CD4-positive, CD25-positive, alpha-beta regulatory T cell (primary cell): ENCODE data around the gene TFEC. TPM values are rescaled to one million over a fixed set of nuclear protein-coding genes. Genes with fewer than 3 reads are reported as not detected.

ENCODE experiments used
- ATAC-seq, 2 donors: fragments of 150-1000 bp; cut with Tn5 transposase; one replicate each; pipeline ENCODE4 v1.10.0; 2021; ENCODE audit warnings: low read depth in 2 of 2, moderate number of reproducible peaks in 2 of 2, moderate library complexity in 1 of 2
- DNase-seq, 3 donors: peaks; one replicate each; pipeline versions ENCODE4 v3.0.0 to v3.0.0-alpha.2; 2012 to 2022; ENCODE audit warnings: mixed read lengths in 1 of 3
- H3K27ac ChIP-seq: one replicate; pipeline ENCODE4 v1.7.0; 2013; ENCODE audit warnings: mild to moderate bottlenecking, low read length; ENCODE audit not compliant: insufficient read depth, poor library complexity, severe bottlenecking
- H3K27me3 ChIP-seq: one replicate; pipeline ENCODE4 v1.7.0; 2013; ENCODE audit warnings: low read length; ENCODE audit not compliant: control insufficient read depth, insufficient read depth
- H3K36me3 ChIP-seq: one replicate; pipeline ENCODE4 v1.7.0; 2013; ENCODE audit warnings: mild to moderate bottlenecking, low read length, moderate library complexity; ENCODE audit not compliant: control insufficient read depth, insufficient read depth
- H3K4me1 ChIP-seq: 2 replicates; pipeline ENCODE4 v1.7.0; 2013; ENCODE audit warnings: mild to moderate bottlenecking, low read length; ENCODE audit not compliant: insufficient read depth, control insufficient read depth, poor library complexity, severe bottlenecking
- H3K4me3 ChIP-seq: one replicate; pipeline ENCODE4 v1.7.0; 2013; ENCODE audit warnings: low read depth, mild to moderate bottlenecking, low read length, moderate library complexity
- H3K9me3 ChIP-seq, 2 experiments: 1 replicate in 1 of 2; 2 replicates in 1 of 2; pipeline ENCODE4 v1.7.0; 2013; ENCODE audit warnings: low read length in 2 of 2, mild to moderate bottlenecking in 1 of 2, moderate library complexity in 1 of 2; ENCODE audit not compliant: control insufficient read depth in 2 of 2
- H3K27ac Mint-ChIP-seq, 3 donors: one replicate each; pipeline ENCODE4 v1.8.0; 2020 to 2022; ENCODE audit warnings: mild to moderate bottlenecking in 3 of 3, mixed read lengths in 3 of 3, moderate library complexity in 2 of 3
- H3K27me3 Mint-ChIP-seq: one replicate; pipeline ENCODE4 v1.8.0; 2022; ENCODE audit warnings: mild to moderate bottlenecking, mixed read lengths
- H3K36me3 Mint-ChIP-seq: one replicate; pipeline ENCODE4 v1.8.0; 2020; ENCODE audit warnings: mixed read lengths
- H3K4me1 Mint-ChIP-seq, 4 donors: one replicate each; pipeline ENCODE4 v1.8.0; 2020 to 2022; ENCODE audit warnings: mixed read lengths in 4 of 4, mild to moderate bottlenecking in 1 of 4
- H3K4me3 Mint-ChIP-seq, 4 donors: one replicate each; pipeline ENCODE4 v1.8.0; 2020 to 2022; ENCODE audit warnings: mild to moderate bottlenecking in 4 of 4, mixed read lengths in 4 of 4, moderate library complexity in 3 of 4
- H3K9me3 Mint-ChIP-seq, 7 donors: one replicate each; pipeline ENCODE4 v1.8.0; 2020 to 2022; ENCODE audit warnings: mixed read lengths in 7 of 7, mild to moderate bottlenecking in 3 of 7, moderate library complexity in 2 of 7
- polyA plus RNA-seq, 4 donors: library from polyadenylated mRNA; unstranded; fragments of 300-500 nt; fragmentation: Illumina TruSeq; gene quantifications; one replicate each; pipeline ENCODE4 v1.2.3, GENCODE V29; 2021
- total RNA-seq: library from RNA; stranded (reverse); gene quantifications from one replicate; pipeline ENCODE4 v1.2.3, GENCODE V29; 2022

The TFEC gene
- total and polyA plus RNA-seq, 5 donors from 2014 or later, result 1.0 TPM; not detected in 4

- Mint-ChIP-seq H3K4me3 (no peak overlapping the region), H3K27me3 (no peaks in the 10 kb centered on the region), H3K27ac (no peak overlapping the region), H3K36me3 (no peaks in the 10 kb centered on the region), H3K4me1 (no peaks in the 10 kb centered on the region), H3K9me3 (peaks cover 0 to 12% (median 4%) of the 10 kb centered on the region in 7 donors)
- H3K4me3 ChIP-seq, result no peak overlapping the region
- H3K27ac ChIP-seq, result no peak overlapping the region
- ATAC-seq, result no peak
- H3K36me3 ChIP-seq, result no peaks in the 10 kb centered on the region
- DNase-seq, result no peak
- no peaks in the 10 kb centered on the region for H3K9me3 ChIP-seq
- H3K4me1 ChIP-seq, result no peaks in the 10 kb centered on the region
- no peaks in the 10 kb centered on the region for H3K27me3 ChIP-seq
Measured at GRCh38 chr7:116045532-116045931, 15.0 kb upstream of the TFEC start.

- no peaks in the 10 kb centered on the region for H3K36me3 ChIP-seq
- ATAC-seq (no peak), DNase-seq (no peak)
- H3K4me3 ChIP-seq, result no peak overlapping the region
- H3K4me1 Mint-ChIP-seq, result no peaks in the 10 kb centered on the region
- H3K9me3 Mint-ChIP-seq, result peaks cover 0 to 3% (median 0%) of the 10 kb centered on the region in 7 donors
- no peaks in the 10 kb centered on the region for H3K9me3 ChIP-seq
- no peaks in the 10 kb centered on the region for H3K36me3 Mint-ChIP-seq
- H3K27ac ChIP-seq, result no peak overlapping the region
- no peaks in the 10 kb centered on the region for H3K27me3 Mint-ChIP-seq
- H3K27me3 ChIP-seq, result no peaks in the 10 kb centered on the region
- no peak overlapping the region for H3K4me3 Mint-ChIP-seq
- H3K27ac Mint-ChIP-seq, result no peak overlapping the region
- H3K4me1 ChIP-seq, result no peaks in the 10 kb centered on the region
Measured at GRCh38 chr7:116041615-116042014, 11.1 kb upstream of the TFEC start.

GRCh38 chr7:116037401-116037800 lies 6.8 kb upstream of the TFEC start:
- Histone ChIP-seq H3K4me3 (no peak overlapping the region), H3K27me3 (no peaks in the 10 kb centered on the region), H3K27ac (no peak overlapping the region), H3K4me1 (no peaks in the 10 kb centered on the region), H3K9me3 (no peaks in the 10 kb centered on the region), H3K36me3 (no peaks in the 10 kb centered on the region)
- DNase-seq, result no peak
- H3K9me3 Mint-ChIP-seq, result peaks cover 0 to 2% (median 0%) of the 10 kb centered on the region in 7 donors
- H3K27ac Mint-ChIP-seq, result no peak overlapping the region
- H3K36me3 Mint-ChIP-seq, result no peaks in the 10 kb centered on the region
- H3K4me3 Mint-ChIP-seq, result no peak overlapping the region
- ATAC-seq, result no peak
- H3K4me1 Mint-ChIP-seq, result no peaks in the 10 kb centered on the region
- H3K27me3 Mint-ChIP-seq, result no peaks in the 10 kb centered on the region

GRCh38 chr7:116034411-116034810 lies 3.8 kb upstream of the TFEC start:
- no peaks in the 10 kb centered on the region for H3K36me3 ChIP-seq
- H3K27me3 Mint-ChIP-seq, result no peaks in the 10 kb centered on the region
- H3K27me3 ChIP-seq, result no peaks in the 10 kb centered on the region
- H3K9me3 ChIP-seq, result no peaks in the 10 kb centered on the region
- H3K4me1 Mint-ChIP-seq, result no peaks in the 10 kb centered on the region
- H3K36me3 Mint-ChIP-seq, result no peaks in the 10 kb centered on the region
- no peak overlapping the region for H3K27ac ChIP-seq
- DNase-seq, result no peak
- ATAC-seq, result no peak
- peaks cover 0 to 1% (median 0%) of the 10 kb centered on the region in 7 donors for H3K9me3 Mint-ChIP-seq
- H3K4me3 Mint-ChIP-seq, result no peak overlapping the region
- no peak overlapping the region for H3K27ac Mint-ChIP-seq
- H3K4me1 ChIP-seq, result no peaks in the 10 kb centered on the region
- H3K4me3 ChIP-seq, result no peak overlapping the region

GRCh38 chr7:116032886-116033285 lies 2.3 kb upstream of the TFEC start:
- Mint-ChIP-seq H3K9me3 (peaks cover 0 to 2% (median 0%) of the 10 kb centered on the region in 7 donors), H3K36me3 (no peaks in the 10 kb centered on the region), H3K27me3 (no peaks in the 10 kb centered on the region), H3K4me1 (no peaks in the 10 kb centered on the region), H3K27ac (no peak overlapping the region), H3K4me3 (no peak overlapping the region)
- Histone ChIP-seq H3K4me3 (no peak overlapping the region), H3K9me3 (no peaks in the 10 kb centered on the region), H3K27ac (no peak overlapping the region), H3K4me1 (no peaks in the 10 kb centered on the region), H3K27me3 (no peaks in the 10 kb centered on the region), H3K36me3 (no peaks in the 10 kb centered on the region)
- ATAC-seq (no peak), DNase-seq (no peak)

GRCh38 chr7:116028787-116029186 lies 1.8 kb downstream of the TFEC start:
- Mint-ChIP-seq H3K36me3 (no peaks in the 10 kb centered on the region), H3K27me3 (no peaks in the 10 kb centered on the region), H3K9me3 (peaks cover 0 to 10% (median 0%) of the 10 kb centered on the region in 7 donors), H3K4me1 (no peaks in the 10 kb centered on the region), H3K4me3 (no peak overlapping the region), H3K27ac (no peak overlapping the region)
- Histone ChIP-seq H3K4me1 (no peaks in the 10 kb centered on the region), H3K27ac (no peak overlapping the region), H3K9me3 (no peaks in the 10 kb centered on the region), H3K4me3 (no peak overlapping the region), H3K27me3 (no peaks in the 10 kb centered on the region), H3K36me3 (no peaks in the 10 kb centered on the region)
- ATAC-seq (no peak), DNase-seq (no peak)

- no peaks in the 10 kb centered on the region for H3K9me3 ChIP-seq
- H3K4me1 ChIP-seq, result no peaks in the 10 kb centered on the region
- H3K27me3 ChIP-seq, result no peaks in the 10 kb centered on the region
- ATAC-seq, result no peak
- Mint-ChIP-seq H3K4me1 (no peaks in the 10 kb centered on the region), H3K27me3 (no peaks in the 10 kb centered on the region), H3K36me3 (no peaks in the 10 kb centered on the region), H3K4me3 (no peak overlapping the region), H3K9me3 (peaks cover 0 to 10% (median 0%) of the 10 kb centered on the region in 7 donors), H3K27ac (no peak overlapping the region)
- no peak for DNase-seq
- no peak overlapping the region for H3K27ac ChIP-seq
- H3K36me3 ChIP-seq, result no peaks in the 10 kb centered on the region
- H3K4me3 ChIP-seq, result no peak overlapping the region
Measured at GRCh38 chr7:116027786-116028185, 2.8 kb downstream of the TFEC start.

GRCh38 chr7:116024826-116025809 lies 5.4 kb downstream of the TFEC start:
- Histone ChIP-seq H3K4me1 (no peaks in the 10 kb centered on the region), H3K4me3 (no peak overlapping the region), H3K36me3 (no peaks in the 10 kb centered on the region), H3K27ac (no peak overlapping the region), H3K27me3 (no peaks in the 10 kb centered on the region), H3K9me3 (no peaks in the 10 kb centered on the region)
- no peaks in the 10 kb centered on the region for H3K36me3 Mint-ChIP-seq
- H3K4me3 Mint-ChIP-seq, result no peak overlapping the region
- peaks cover 0 to 10% (median 0%) of the 10 kb centered on the region in 7 donors for H3K9me3 Mint-ChIP-seq
- DNase-seq (no peak), ATAC-seq (no peak)
- H3K27me3 Mint-ChIP-seq, result no peaks in the 10 kb centered on the region
- no peaks in the 10 kb centered on the region for H3K4me1 Mint-ChIP-seq
- no peak overlapping the region for H3K27ac Mint-ChIP-seq
